ENCODE measurements around the gene CBR3. TPM values are rescaled to one million over a fixed set of nuclear protein-coding genes. Genes with fewer than 3 reads are reported as not detected.

Gene CBR3
- total and polyA plus RNA-seq, 2 of the 4 experiments (the other 2 are of a cell fraction), result 13.4 to 15.4 TPM

GRCh38 chr21:36105327-36105842 is 29.5 kb upstream of the CBR3 start:
- H2AK9ac ChIP-seq (replicated peaks; ENCODE audit: low read depth, low read length, poor library complexity), result no peak overlapping the region
- no peak overlapping the region for H4K5ac ChIP-seq (ENCODE audit: low read depth, low read length)
- no peaks in the 10 kb centered on the region for H3K36me3 ChIP-seq (ENCODE audit: control insufficient read depth, insufficient read depth, low read length)
- H3K4ac ChIP-seq (ENCODE audit: low read depth, low read length), result no peak overlapping the region
- ATAC-seq (ENCODE audit: low read depth), result no peak
- dilution Hi-C loops (cut with HindIII; ENCODE audit: low sequenced_read_pairs, unreplicated experiment), result no loop called here
- no peaks in the 10 kb centered on the region; the same call in 1 of the 2 replicates for H3K9me3 ChIP-seq (ENCODE audit: control insufficient read depth, insufficient read depth, low read length)
- H3K27ac ChIP-seq (ENCODE audit: insufficient read depth, low read length), result no peak overlapping the region
- H3K56ac ChIP-seq (ENCODE audit: extremely low read depth, insufficient read depth, low read length), result no peak overlapping the region
- H3K9ac ChIP-seq (ENCODE audit: low read depth, low read length), result no peak overlapping the region
- H2BK15ac ChIP-seq (ENCODE audit: low read depth, low read length), result no peak overlapping the region
- H3K18ac ChIP-seq (ENCODE audit: low read depth, low read length), result no peak overlapping the region
- H4K8ac ChIP-seq (ENCODE audit: low read depth in 2 of 2, low read length in 2 of 2), result no peak overlapping the region
- no peak overlapping the region for H3K23ac ChIP-seq (ENCODE audit: low read depth, low read length)
- 100% methylated on average over 2 of the region's 4 CpGs; no CpG with 5 or more reads in 1 of the 2 experiments for WGBS, 2 experiments (ENCODE audit: extremely low coverage in 2 of 2, insufficient read length in 1 of 2)
- H4K91ac ChIP-seq (ENCODE audit: insufficient read depth, low read depth, low read length), result no peak overlapping the region
- H2AK5ac ChIP-seq (ENCODE audit: low read depth, low read length), result no peak overlapping the region
- no peak overlapping the region for H3K4me2 ChIP-seq (ENCODE audit: low read depth, low read length)
- in situ Hi-C loops (cut with MboI; ENCODE audit: low sequenced_read_pairs), result no loop called here
- H3K4me3 ChIP-seq (ENCODE audit: insufficient read depth, low read depth, low read length), result no peak overlapping the region
- H3K14ac ChIP-seq (replicated peaks; ENCODE audit: low read depth, low read length), result no peak overlapping the region
- H3K79me1 ChIP-seq (ENCODE audit: low read depth in 1 of 2, low read length in 2 of 2), result no peaks in the 10 kb centered on the region
- peaks cover 50% of the 10 kb centered on the region for H3K27me3 ChIP-seq (ENCODE audit: control insufficient read depth, insufficient read depth, low read length)
- no peaks in the 10 kb centered on the region for H3K4me1 ChIP-seq (ENCODE audit: control insufficient read depth, insufficient read depth, low read length)
- TF ChIP-seq MXI1 (IDR thresholded peaks at IDR 0.05; ENCODE audit: borderline replicate concordance, low read depth, low read length) (no peak), FOS (IDR thresholded peaks at IDR 0.05; ENCODE audit: low read depth, low read length) (no peak), POLR2A (IDR thresholded peaks at IDR 0.05; ENCODE audit: low read depth, low read length) (no peak), CEBPB (IDR thresholded peaks at IDR 0.05; ENCODE audit: low read depth, low read length) (no peak), RAD21 (IDR thresholded peaks at IDR 0.05; ENCODE audit: low read length) (no peak), CTCF (conservative IDR thresholded peaks at IDR 0.05; ENCODE audit: low read depth, low read length) (no peak), USF2 (IDR thresholded peaks at IDR 0.05; ENCODE audit: low read depth, low read length) (no peak), ELK1 (IDR thresholded peaks at IDR 0.05; ENCODE audit: borderline replicate concordance, low read depth, low read length) (no peak), NFE2L2 (IDR thresholded peaks at IDR 0.05; ENCODE audit: low read depth, low read length) (no peak), RCOR1 (IDR thresholded peaks at IDR 0.05; ENCODE audit: insufficient replicate concordance, low read length) (no peak), MAFK (IDR thresholded peaks at IDR 0.05; ENCODE audit: low read depth, low read length) (no peak), BHLHE40 (IDR thresholded peaks at IDR 0.05; ENCODE audit: low read depth, low read length) (no peak), CHD1 (IDR thresholded peaks at IDR 0.05; ENCODE audit: low read depth, low read length) (no peak), SMC3 (IDR thresholded peaks at IDR 0.05; ENCODE audit: low read depth, low read length) (no peak), MAZ (IDR thresholded peaks at IDR 0.05; ENCODE audit: borderline replicate concordance, low read depth, low read length) (no peak), RFX5 (IDR thresholded peaks at IDR 0.05; ENCODE audit: low read depth, low read length) (no peak)
- no peak for DNase-seq
- intact Hi-C loops (cut with micrococcal nuclease), result no loop called here
- H2AFZ ChIP-seq (replicated peaks; ENCODE audit: low read length, poor library complexity), result no peak overlapping the region
- CTCF ChIA-PET, result no interaction called here
- H2BK120ac ChIP-seq (ENCODE audit: low read depth, low read length), result no peak overlapping the region
- BruUV-seq (replicated peaks), result no TSS peak
- POLR2A ChIA-PET (ENCODE audit: unreplicated experiment), result no interaction called here
- H2BK5ac ChIP-seq (ENCODE audit: low read depth, low read length, poor library complexity, severe bottlenecking), result no peak overlapping the region
- no peak overlapping the region for H2BK20ac ChIP-seq (ENCODE audit: low read depth, low read length)
- no peaks in the 10 kb centered on the region for H3K9me1 ChIP-seq (ENCODE audit: insufficient read depth, low read length)
- H4K20me1 ChIP-seq (ENCODE audit: insufficient read depth, low read length), result no peaks in the 10 kb centered on the region
